Measurements from ENCODE around the gene RCOR2. TPM values are rescaled to one million over a fixed set of nuclear protein-coding genes. Genes with fewer than 3 reads are reported as not detected.

The RCOR2 gene
- total RNA-seq, 4 donors from 2014 or later, result 0.64 to 0.82 TPM; not detected in 2

DNA sequence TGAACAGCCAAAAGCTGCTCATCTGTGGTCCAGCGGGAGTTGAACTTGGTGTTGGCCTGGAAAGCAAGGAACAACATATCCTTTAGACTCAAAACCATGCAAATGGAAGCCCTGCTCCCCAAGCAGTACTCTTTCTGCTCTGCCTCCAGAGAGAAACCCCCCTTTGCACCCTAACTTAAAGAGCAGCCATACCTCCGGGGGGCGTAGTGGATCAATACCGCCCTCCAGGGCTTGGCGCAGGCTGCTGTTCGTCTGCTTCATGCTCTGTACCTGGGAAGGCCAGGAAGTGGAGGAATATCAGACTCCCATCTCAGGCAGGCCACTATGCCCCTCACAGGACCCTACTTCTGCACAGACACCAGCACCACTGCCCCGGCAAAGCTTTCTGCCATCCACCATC lies 4.3 kb downstream of the RCOR2 start:
- intact Hi-C loops (cut with DNase I; ENCODE audit: low total_unique reads) (no loop called here), in situ Hi-C loops (cut with MboI; ENCODE audit: low pct_ligation_motif_present in 1 of 4, low pct_unique_long_range_greater_than_20kb in 1 of 4, low sequenced_read_pairs in 3 of 4) (no loop called here)
- no peak overlapping the region for H3K27ac ChIP-seq
- no peak for DNase-seq
- no peaks in the 10 kb centered on the region for H3K9me3 ChIP-seq
- no peaks in the 10 kb centered on the region for H3K27me3 ChIP-seq
- TF ChIP-seq CTCF (IDR thresholded peaks at IDR 0.05) (no peak), POLR2A (IDR thresholded peaks at IDR 0.05) (no peak), POLR2AphosphoS5 (IDR thresholded peaks at IDR 0.05) (no peak), EP300 (IDR thresholded peaks at IDR 0.05; ENCODE audit: low read depth) (no peak)
- H3K36me3 ChIP-seq, result peaks cover 0 to 2% (median under 1%) of the 10 kb centered on the region in 4 donors
- H3K4me3 ChIP-seq, result no peak overlapping the region
- H3K4me1 ChIP-seq, result peaks cover 15 to 28% (median 22%) of the 10 kb centered on the region in 4 donors
- 94 to 100% methylated on average over 1 to 7 of the region's 7 CpGs for WGBS, 2 donors (ENCODE audit: low coverage in 1 of 2)

DNA sequence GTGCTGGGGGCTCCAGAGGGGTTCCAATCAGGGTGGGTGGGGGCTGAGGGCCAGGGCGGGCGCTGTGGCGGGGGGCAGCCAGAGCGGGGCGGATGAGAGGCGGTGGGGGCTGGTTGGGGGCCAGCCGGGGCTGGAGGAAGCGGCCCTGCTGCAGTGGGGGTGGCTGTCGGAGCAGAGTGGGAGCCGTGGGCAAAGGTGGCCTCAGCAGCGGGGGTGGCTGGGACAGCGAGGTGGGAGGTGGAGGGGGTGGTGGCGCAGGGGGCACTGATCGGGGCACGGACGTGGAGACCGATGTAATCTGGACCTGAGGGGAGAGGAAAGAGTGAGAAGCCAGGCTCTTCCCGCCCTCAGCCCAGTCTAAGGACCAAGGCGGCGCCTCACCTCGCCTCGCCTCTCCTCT lies 5.1 kb downstream of the RCOR2 start:
- 91 to 97% methylated on average over 5 to 15 of the region's 22 CpGs for WGBS, 2 donors (ENCODE audit: low coverage in 1 of 2)
- no peak for DNase-seq
- Histone ChIP-seq H3K4me1 (peaks cover 10 to 21% (median 15%) of the 10 kb centered on the region in 4 donors), H3K9me3 (no peaks in the 10 kb centered on the region), H3K27me3 (no peaks in the 10 kb centered on the region), H3K4me3 (no peak overlapping the region), H3K36me3 (peaks cover 0 to 10% (median 3%) of the 10 kb centered on the region in 4 donors), H3K27ac (no peak overlapping the region)
- intact Hi-C loops (cut with DNase I; ENCODE audit: low total_unique reads), result no loop called here
- in situ Hi-C loops (cut with MboI; ENCODE audit: low pct_ligation_motif_present in 1 of 4, low pct_unique_long_range_greater_than_20kb in 1 of 4, low sequenced_read_pairs in 3 of 4), result no loop called here
- TF ChIP-seq CTCF (IDR thresholded peaks at IDR 0.05) (no peak), EP300 (IDR thresholded peaks at IDR 0.05; ENCODE audit: low read depth) (no peak)

GRCh38 chr11:63911440-63911839 lies 5.5 kb downstream of the RCOR2 start:
- peaks cover 7 to 18% (median 12%) of the 10 kb centered on the region in 4 donors for H3K4me1 ChIP-seq
- in situ Hi-C loops (cut with MboI; ENCODE audit: low pct_ligation_motif_present in 1 of 4, low pct_unique_long_range_greater_than_20kb in 1 of 4, low sequenced_read_pairs in 3 of 4), result no loop called here
- no peaks in the 10 kb centered on the region for H3K9me3 ChIP-seq
- no peak for DNase-seq
- WGBS, 2 donors (ENCODE audit: low coverage in 1 of 2), result 85% methylated on average over 7 of the region's 8 CpGs; no CpG with 5 or more reads in 1 of the 2 donors
- no peaks in the 10 kb centered on the region for H3K27me3 ChIP-seq
- H3K36me3 ChIP-seq, result peaks cover 0 to 12% (median 3%) of the 10 kb centered on the region in 4 donors
- TF ChIP-seq POLR2AphosphoS5 (IDR thresholded peaks at IDR 0.05), result no peak
- no peak for TF ChIP-seq EP300 (IDR thresholded peaks at IDR 0.05; ENCODE audit: low read depth)
- TF ChIP-seq POLR2A (IDR thresholded peaks at IDR 0.05), result no peak
- TF ChIP-seq CTCF (IDR thresholded peaks at IDR 0.05), result no peak
- no peak overlapping the region for H3K27ac ChIP-seq
- intact Hi-C loops (cut with DNase I; ENCODE audit: low total_unique reads), result no loop called here
- no peak overlapping the region for H3K4me3 ChIP-seq

GRCh38 chr11:63910675-63911074 lies 6.3 kb downstream of the RCOR2 start:
- TF ChIP-seq POLR2AphosphoS5 (IDR thresholded peaks at IDR 0.05), result no peak
- TF ChIP-seq EP300 (IDR thresholded peaks at IDR 0.05; ENCODE audit: low read depth), result no peak
- TF ChIP-seq POLR2A (IDR thresholded peaks at IDR 0.05), result no peak
- TF ChIP-seq CTCF (IDR thresholded peaks at IDR 0.05), result no peak
- intact Hi-C loops (cut with DNase I; ENCODE audit: low total_unique reads), result no loop called here
- WGBS, 2 donors (ENCODE audit: low coverage in 1 of 2), result 84% methylated on average over 9 of the region's 9 CpGs; no CpG with 5 or more reads in 1 of the 2 donors
- in situ Hi-C loops (cut with MboI; ENCODE audit: low pct_ligation_motif_present in 1 of 4, low pct_unique_long_range_greater_than_20kb in 1 of 4, low sequenced_read_pairs in 3 of 4), result no loop called here
- Histone ChIP-seq H3K27me3 (no peaks in the 10 kb centered on the region), H3K36me3 (peaks cover 0 to 12% (median 3%) of the 10 kb centered on the region in 4 donors), H3K9me3 (no peaks in the 10 kb centered on the region), H3K4me3 (no peak overlapping the region), H3K4me1 (peaks cover 0 to 11% (median 5%) of the 10 kb centered on the region in 4 donors), H3K27ac (no peak overlapping the region)
- DNase-seq, result no peak
